Measurements from ENCODE around the gene IL18RAP.

DNA sequence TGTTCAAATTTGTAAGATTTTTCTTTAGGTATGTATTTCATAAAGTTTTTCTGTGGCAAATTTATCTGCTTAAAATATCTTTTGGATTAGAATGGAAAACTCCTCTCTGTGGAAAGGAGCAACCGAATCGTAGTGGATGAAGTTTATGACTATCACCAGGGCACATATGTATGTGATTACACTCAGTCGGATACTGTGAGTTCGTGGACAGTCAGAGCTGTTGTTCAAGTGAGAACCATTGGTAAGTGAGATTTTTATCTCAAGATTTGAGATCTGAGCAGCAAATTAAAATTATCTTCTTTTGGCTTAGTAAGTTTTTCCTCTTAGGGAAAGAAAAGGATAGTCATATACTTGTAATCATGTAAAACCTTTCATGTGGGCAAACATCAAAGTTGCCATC is 14.2 kb downstream of the IL18RAP start:
- no peak for TF ChIP-seq BHLHE40 (IDR thresholded peaks at IDR 0.05; ENCODE audit: borderline replicate concordance)
- TF ChIP-seq TARDBP (IDR thresholded peaks at IDR 0.05), result no peak
- TF ChIP-seq FOXK2 (IDR thresholded peaks at IDR 0.05), result no peak
- TF ChIP-seq HDGF (IDR thresholded peaks at IDR 0.05; ENCODE audit: borderline replicate concordance), result no peak
- no peak for TF ChIP-seq SUZ12 (IDR thresholded peaks at IDR 0.05)
- no peak for TF ChIP-seq ARNT (IDR thresholded peaks at IDR 0.05)
- TF ChIP-seq SP1 (IDR thresholded peaks at IDR 0.05), result no peak
- TF ChIP-seq NFRKB (IDR thresholded peaks at IDR 0.05), result no peak
- TF ChIP-seq ELF4 (IDR thresholded peaks at IDR 0.05), result no peak
- no peak for TF ChIP-seq FOXA1 (IDR thresholded peaks at IDR 0.05)
- TF ChIP-seq FOXM1 (IDR thresholded peaks at IDR 0.05; ENCODE audit: borderline replicate concordance), result no peak
- TF ChIP-seq ZNF384 (IDR thresholded peaks at IDR 0.05), result no peak
- TF ChIP-seq, protein P1, sequence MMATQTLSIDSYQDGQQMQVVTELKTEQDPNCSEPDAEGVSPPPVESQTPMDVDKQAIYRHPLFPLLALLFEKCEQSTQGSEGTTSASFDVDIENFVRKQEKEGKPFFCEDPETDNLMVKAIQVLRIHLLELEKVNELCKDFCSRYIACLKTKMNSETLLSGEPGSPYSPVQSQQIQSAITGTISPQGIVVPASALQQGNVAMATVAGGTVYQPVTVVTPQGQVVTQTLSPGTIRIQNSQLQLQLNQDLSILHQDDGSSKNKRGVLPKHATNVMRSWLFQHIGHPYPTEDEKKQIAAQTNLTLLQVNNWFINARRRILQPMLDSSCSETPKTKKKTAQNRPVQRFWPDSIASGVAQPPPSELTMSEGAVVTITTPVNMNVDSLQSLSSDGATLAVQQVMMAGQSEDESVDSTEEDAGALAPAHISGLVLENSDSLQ (IDR thresholded peaks at IDR 0.05), result no peak

All from HEK293T (cell line).